ENCODE data around the gene HACL1.

GRCh38 chr3:15549846-15550245 is 51.5 kb downstream of the HACL1 start:
- no peak for TF ChIP-seq CTCF (IDR thresholded peaks at IDR 0.05)
- no peak for TF ChIP-seq POLR2A (IDR thresholded peaks at IDR 0.05; ENCODE audit: low read depth)
- no peak for TF ChIP-seq POLR2AphosphoS5 (IDR thresholded peaks at IDR 0.05)
